ENCODE data around the gene NUBP2.

DNA sequence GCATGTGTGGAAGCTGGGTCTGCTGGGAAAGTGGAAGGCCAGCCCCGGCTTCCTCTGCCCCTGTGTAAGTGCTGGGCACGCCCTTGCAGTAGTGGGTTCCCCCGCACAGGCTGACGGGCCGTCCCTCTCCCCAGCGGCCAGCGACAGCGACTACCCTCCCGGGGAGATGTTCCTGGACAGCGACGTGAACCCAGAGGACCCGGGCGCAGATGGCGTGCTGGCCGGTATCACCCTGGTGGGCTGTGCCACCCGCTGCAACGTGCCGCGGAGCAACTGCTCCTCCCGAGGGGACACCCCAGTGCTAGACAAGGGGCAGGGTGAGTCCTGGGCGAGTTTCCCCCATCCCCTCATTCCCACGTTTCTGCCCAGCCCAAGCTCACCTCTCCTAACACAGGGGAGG, 16.9 kb upstream of the NUBP2 start:
- TF ChIP-seq, protein P1, sequence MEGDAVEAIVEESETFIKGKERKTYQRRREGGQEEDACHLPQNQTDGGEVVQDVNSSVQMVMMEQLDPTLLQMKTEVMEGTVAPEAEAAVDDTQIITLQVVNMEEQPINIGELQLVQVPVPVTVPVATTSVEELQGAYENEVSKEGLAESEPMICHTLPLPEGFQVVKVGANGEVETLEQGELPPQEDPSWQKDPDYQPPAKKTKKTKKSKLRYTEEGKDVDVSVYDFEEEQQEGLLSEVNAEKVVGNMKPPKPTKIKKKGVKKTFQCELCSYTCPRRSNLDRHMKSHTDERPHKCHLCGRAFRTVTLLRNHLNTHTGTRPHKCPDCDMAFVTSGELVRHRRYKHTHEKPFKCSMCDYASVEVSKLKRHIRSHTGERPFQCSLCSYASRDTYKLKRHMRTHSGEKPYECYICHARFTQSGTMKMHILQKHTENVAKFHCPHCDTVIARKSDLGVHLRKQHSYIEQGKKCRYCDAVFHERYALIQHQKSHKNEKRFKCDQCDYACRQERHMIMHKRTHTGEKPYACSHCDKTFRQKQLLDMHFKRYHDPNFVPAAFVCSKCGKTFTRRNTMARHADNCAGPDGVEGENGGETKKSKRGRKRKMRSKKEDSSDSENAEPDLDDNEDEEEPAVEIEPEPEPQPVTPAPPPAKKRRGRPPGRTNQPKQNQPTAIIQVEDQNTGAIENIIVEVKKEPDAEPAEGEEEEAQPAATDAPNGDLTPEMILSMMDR (IDR thresholded peaks at IDR 0.05), result no peak
- TF ChIP-seq ZFX (IDR thresholded peaks at IDR 0.05; ENCODE audit: borderline replicate concordance), result no peak

Data from 22Rv1 (cell line).